Measurements from ENCODE around the gene NHEJ1.

NHEJ1 gene

GRCh38 chr2:219182331-219183150 is 21.9 kb upstream of the NHEJ1 start:
- no peak for DNase-seq (ENCODE audit: low spot score)

- no peak for DNase-seq (ENCODE audit: low spot score)
These were observed 20.9 kb upstream of the NHEJ1 start for GRCh38 chr2:219181531-219181930.

- DNase-seq (ENCODE audit: low spot score): no peak
These were observed 20.3 kb upstream of the NHEJ1 start for GRCh38 chr2:219180961-219181360.

GRCh38 chr2:219179601-219180465 is 19.2 kb upstream of the NHEJ1 start:
- DNase-seq (ENCODE audit: low spot score): no peak

GRCh38 chr2:219178377-219179175 is 18.0 kb upstream of the NHEJ1 start:
- DNase-seq (ENCODE audit: low spot score): peak; percentile 23

- peak; percentile 89 for DNase-seq (ENCODE audit: low spot score)
These were observed 17.1 kb upstream of the NHEJ1 start, which contains the start of gene RETREG2 for GRCh38 chr2:219177552-219178376. TSS of gene RETREG2 (plus strand) at chr2:219178275. CDS start at chr2:219178353, 78 bp downstream.

- DNase-seq (ENCODE audit: low spot score): peak; percentile 85
These were observed 16.4 kb upstream of the NHEJ1 start, which contains the start of gene CNPPD1 for GRCh38 chr2:219176818-219177551. TSS of gene CNPPD1 (minus strand) at chr2:219176925. CDS start at chr2:219176828, 97 bp downstream.

- DNase-seq (ENCODE audit: low spot score): peak; percentile 12
These were observed 15.6 kb upstream of the NHEJ1 start for GRCh38 chr2:219175928-219176817.

GRCh38 chr2:219175486-219175885 is 14.9 kb upstream of the NHEJ1 start:
- DNase-seq (ENCODE audit: low spot score): no peak

- DNase-seq (ENCODE audit: low spot score): no peak
These were observed 14.2 kb upstream of the NHEJ1 start for GRCh38 chr2:219174801-219175200.

- DNase-seq (ENCODE audit: low spot score): no peak
These were observed 13.5 kb upstream of the NHEJ1 start for GRCh38 chr2:219174146-219174545.

GRCh38 chr2:219173176-219173575 is 12.6 kb upstream of the NHEJ1 start:
- DNase-seq (ENCODE audit: low spot score): no peak

- DNase-seq (ENCODE audit: low spot score): no peak
These were observed 11.9 kb upstream of the NHEJ1 start for GRCh38 chr2:219172231-219173154.

GRCh38 chr2:219171231-219171651 is 10.6 kb upstream of the NHEJ1 start:
- DNase-seq (ENCODE audit: low spot score): peak; percentile 57

GRCh38 chr2:219169930-219170654 is 9.5 kb upstream of the NHEJ1 start, which contains the start of gene SLC23A3:
TSS of gene SLC23A3 (minus strand) at chr2:219170029. CDS start at chr2:219169984, 45 bp downstream.
- DNase-seq (ENCODE audit: low spot score): no peak

GRCh38 chr2:219168932-219169331 is 8.3 kb upstream of the NHEJ1 start:
- no peak for DNase-seq (ENCODE audit: low spot score)

GRCh38 chr2:219168526-219168925 is 7.9 kb upstream of the NHEJ1 start:
- DNase-seq (ENCODE audit: low spot score): no peak
